GM21423 (cell line): ENCODE measurements around the gene HMX3.

Source experiments
- ATAC-seq: cut with Tn5 transposase; IDR thresholded peaks from one replicate; pipeline ENCODE4 v1.9.1; 2021; ENCODE audit warnings: mild to moderate bottlenecking, moderate library complexity; ENCODE audit not compliant: unreplicated experiment

Gene HMX3

DNA sequence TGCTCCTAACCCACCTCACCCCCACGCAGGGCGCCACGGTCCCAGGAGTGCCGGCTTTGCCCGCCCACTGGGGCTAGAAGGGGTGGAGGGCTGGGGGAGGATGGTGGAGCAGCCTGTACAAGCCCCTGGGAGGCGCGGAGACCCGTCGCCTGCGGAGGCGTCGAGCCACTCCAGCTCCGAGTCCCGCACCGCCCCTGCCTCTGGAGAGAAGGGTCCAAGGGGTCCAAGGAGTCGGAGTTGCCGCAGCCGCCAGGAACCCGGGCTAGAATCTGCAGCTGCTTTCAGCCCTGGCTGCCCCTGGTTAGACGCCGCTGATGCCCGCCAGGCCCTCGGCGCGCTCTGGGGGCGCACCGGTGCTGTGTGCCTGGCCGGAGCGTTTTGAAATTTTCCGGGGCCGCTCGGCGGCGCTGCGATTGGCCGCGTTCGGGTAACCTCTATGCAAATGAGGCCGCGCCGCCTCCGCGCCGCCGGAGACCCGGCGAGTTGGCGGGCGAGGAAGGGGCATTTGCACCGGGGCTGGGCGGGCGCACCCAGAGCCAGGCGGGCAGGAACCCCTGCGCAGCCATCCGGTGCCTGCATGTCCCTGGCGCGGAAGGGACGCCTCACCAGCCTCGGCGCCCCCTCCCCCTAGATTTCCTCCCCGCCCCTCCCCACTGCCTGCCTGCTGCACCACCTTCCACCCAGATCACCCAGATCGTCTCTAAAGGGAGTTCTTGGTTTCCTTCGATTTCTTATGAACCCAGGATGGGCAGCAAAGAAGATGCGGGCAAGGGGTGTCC lies 12.1 kb downstream of the HMX3 start, which contains the start of gene HMX2:
HMX2 (plus strand) TSS at position 502 of the 779 bp plus-strand sequence; CDS start at position 745, 243 bp downstream.
- no peak for ATAC-seq

GRCh38 chr10:123148414-123149161 lies 12.8 kb downstream of the HMX3 start:
- ATAC-seq = no peak

DNA sequence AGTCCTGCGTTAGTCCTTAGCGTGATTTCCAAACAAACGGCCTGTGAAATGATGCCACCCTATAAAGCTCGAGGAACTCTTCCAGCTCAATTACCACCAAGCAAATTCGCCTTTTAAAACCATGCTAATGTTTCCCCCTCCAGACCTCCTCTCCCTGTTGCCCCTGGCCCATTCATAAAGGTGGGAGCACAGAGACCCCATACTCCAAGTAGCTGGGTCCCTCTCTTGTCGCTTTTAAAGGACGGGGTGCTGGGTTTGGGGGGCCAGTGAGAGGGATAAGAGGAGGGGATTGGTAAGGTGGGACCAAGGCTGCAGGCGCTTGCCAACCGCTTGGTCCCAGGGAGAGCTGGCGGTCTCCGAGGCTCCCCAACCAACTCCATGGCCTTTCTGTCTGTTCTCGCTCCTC lies 13.4 kb downstream of the HMX3 start:
- ATAC-seq = no peak

DNA sequence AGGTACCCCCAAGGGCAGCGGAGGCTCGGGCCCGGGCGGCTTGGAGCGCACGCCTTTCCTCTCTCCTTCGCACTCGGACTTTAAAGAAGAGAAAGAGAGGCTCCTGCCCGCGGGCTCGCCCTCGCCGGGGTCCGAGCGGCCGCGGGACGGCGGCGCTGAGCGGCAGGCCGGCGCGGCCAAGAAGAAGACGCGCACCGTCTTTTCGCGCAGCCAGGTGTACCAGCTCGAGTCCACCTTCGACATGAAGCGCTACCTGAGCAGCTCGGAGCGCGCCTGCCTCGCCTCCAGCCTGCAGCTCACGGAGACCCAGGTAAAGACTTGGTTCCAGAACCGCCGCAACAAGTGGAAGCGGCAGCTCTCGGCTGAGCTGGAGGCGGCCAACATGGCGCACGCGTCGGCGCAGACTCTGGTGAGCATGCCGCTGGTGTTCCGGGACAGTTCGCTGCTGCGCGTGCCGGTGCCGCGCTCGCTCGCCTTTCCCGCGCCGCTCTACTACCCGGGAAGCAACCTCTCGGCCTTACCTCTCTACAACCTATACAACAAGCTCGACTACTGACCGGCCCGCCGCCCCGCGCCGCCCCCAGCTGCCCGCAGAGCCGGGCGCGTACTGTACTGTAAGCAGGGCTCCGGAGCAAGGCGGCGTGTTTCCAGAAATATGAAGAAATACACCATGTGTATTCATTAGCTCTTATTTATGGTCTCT lies 13.9 kb downstream of the HMX3 start:
- ATAC-seq = no peak

DNA sequence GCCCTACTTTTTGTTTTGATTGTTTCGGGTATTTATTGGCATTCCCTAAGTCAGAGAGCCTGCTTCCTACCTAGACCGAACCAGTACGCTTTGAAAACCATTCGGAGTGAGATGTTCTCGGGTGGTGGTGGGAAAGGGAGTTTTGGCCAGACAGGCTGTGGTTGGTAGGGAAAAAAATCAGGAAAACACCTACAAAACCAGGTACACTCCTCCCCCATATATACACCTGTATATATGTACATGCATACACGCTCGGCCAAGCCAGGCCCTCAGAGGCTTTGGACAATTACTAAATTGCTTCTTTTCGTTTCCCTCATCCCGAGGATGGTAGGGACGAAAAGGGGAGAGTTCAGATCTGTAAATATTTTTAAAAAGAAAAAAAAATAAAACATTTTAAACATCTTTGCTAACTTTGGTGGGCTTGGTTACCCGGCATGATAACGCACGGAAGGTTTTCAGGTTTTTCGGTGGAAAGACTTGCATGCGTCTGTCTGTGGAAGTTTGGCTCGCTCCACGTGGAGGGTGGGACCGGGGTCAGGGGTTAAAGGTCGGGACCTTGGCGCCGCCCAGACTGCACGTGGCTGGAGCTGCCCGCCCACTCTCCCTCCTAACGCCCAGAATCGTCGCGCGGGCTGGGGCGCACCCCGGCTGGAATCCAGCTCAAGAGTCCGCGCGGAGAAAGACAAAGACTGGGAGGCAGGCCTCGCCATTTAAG lies 14.7 kb downstream of the HMX3 start:
- ATAC-seq = no peak

DNA sequence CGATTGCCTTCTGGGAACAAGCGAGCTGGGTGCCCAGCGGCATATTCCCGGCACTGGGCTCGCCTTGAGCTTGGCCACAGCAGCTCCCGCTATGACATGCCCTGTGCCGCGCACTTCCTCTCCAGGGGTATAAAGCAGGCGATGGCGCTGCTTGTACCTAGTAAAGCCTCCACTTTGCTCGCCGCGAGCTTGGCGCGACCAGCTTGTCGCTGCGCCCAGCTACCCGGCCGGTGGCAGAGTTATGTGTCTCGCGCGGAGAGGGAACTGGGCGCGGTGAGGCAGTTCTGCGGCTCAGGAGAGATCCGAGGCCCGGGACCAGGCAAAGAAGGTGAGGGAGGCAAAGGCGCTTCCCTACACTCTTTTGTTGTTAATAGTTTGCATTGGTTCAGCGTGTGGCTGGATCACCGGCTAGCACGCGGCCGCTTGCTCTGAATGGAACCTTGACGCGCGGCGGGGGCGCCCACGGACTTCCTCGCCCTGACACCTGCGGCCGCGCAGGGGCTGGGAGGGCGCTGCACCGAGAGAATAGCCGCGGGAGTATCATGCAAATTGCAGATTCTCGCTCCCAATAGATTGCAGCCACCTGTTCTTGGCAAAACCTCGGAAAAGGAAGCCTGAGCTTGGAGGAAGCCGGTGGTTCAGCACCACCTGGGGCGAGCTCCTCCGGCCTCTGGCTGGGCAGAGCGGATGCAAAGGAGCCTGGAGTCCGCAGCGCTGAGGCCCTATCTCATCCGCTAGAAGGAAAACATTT lies 15.4 kb downstream of the HMX3 start:
- no peak for ATAC-seq

- ATAC-seq = no peak
These were observed 16.0 kb downstream of the HMX3 start for GRCh38 chr10:123151737-123152135.

DNA sequence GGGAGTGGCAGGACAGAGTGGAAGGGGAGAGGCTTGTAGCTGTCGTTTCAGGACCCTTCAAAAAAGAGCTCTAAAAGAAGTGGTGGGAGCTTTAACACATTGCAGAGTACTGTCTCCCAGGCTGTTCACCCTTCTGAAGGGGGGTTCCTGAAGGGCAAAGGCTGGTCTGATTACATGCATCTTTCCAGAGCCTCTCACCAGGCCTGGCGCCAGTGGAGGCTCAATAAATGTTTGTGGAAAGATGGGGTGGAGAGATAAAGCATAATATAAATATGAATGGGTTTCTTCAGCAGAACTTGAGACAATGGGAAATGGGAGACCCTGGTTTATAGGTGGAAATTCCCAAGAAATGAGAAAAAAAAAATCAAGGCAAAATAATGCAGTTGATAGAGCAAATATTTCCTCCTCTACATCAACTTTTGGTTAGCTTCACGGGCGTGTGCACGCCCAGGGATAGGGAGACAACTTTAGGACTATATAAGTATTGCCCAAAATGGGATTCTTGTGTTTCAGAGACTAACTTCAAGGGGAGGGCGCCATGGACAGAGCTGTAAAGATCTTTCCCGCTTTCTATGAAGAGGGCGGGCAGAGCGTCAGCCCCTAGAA lies 17.8 kb downstream of the HMX3 start:
- ATAC-seq = no peak

DNA sequence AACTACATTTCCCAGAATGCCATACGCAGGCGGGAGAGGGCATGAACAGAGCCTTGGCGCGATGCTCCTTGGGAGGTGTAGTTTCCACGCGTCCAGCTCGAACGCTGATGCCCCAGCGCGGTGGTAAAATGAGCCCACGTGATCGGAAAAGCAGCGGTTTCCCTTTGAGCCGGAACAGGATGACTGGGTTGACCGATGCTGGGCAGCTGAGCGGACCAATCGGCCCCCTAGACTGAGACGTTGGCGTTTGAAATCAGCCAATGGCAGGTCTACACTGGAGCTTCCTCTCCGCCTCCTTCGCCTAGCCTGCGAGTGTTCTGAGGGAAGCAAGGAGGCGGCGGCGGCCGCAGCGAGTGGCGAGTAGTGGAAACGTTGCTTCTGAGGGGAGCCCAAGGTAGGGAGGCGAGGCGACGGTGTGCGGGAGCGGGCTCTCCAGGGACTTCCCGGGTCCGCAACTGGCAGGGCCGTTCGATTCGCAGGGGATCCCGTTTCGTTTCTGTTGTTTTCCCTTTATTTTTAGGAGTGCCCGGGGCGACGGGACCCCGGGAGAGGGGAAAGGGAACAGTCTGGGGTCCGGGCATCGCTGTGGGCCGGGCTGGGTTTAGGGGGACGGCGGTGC lies 18.4 kb downstream of the HMX3 start, which contains the start of gene BUB3:
BUB3 (plus strand) TSS at position 311 of the 619 bp plus-strand sequence. CDS start 516 bp downstream, outside the sequence.
- ATAC-seq = peak; percentile 93

DNA sequence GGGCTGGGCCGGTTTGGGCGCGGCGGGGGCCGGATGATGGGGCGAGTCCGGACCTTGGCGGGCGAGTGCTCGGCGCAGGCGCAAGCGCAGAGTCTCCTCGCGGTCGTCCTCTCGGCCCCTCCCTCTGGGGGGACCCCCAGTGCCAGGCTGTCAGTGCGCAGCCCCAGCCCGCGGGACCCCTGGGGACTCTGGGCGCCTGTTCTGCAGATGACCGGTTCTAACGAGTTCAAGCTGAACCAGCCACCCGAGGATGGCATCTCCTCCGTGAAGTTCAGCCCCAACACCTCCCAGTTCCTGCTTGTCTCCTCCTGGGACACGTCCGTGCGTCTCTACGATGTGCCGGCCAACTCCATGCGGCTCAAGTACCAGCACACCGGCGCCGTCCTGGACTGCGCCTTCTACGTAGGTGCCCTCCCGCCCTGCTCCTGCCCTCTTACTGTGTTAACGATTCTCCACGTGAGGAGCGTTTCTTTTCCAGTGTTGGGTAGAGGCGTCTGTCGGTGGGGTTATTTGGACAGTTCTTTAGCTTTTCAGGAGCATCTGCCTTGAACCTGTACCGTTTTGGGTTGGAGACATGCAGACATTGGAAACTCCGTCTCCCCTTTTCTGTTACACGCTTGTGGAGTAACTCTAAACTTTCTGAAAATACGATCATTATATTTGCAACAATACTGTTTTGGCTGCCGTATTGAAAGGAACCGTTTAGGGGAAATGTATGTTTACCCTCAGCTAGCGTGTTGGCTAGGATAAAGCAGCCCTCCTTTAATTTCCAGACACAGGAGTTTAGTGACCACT lies 19.1 kb downstream of the HMX3 start:
- peak; percentile 39 for ATAC-seq

DNA sequence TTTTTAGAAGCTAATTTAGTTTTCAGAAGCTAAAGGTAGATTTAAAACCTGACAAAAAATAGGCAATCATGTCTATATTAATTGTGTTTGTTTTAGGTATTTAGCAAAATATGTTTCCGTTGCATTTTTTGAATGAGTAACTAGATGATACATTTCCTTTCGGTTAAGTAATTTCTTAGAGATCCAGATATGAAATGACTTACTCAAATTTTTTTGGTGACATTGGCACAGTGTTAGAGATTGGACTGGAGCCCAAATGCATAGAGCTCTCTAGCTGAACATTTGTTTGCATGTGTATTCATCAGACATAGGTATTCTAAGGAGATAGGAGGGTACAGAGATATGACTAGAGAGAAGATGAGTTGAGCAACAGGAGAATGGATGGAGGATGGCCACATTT lies 20.3 kb downstream of the HMX3 start:
- ATAC-seq = no peak

- no peak for ATAC-seq
These were observed 21.4 kb downstream of the HMX3 start for GRCh38 chr10:123157210-123157609.

GRCh38 chr10:123158682-123159081 lies 22.9 kb downstream of the HMX3 start:
- ATAC-seq = no peak

- no peak for ATAC-seq
These were observed 24.7 kb downstream of the HMX3 start for GRCh38 chr10:123160311-123160980.

GRCh38 chr10:123164319-123164718 lies 28.5 kb downstream of the HMX3 start:
- no peak for ATAC-seq

GRCh38 chr10:123165445-123166072 lies 29.8 kb downstream of the HMX3 start:
- no peak for ATAC-seq

- no peak for ATAC-seq
These were observed 30.8 kb downstream of the HMX3 start for GRCh38 chr10:123166618-123167017.
